WTC11 (cell line): ENCODE results near the gene DHFR2. TPM values are rescaled to one million over a fixed set of nuclear protein-coding genes. Genes with fewer than 3 reads are reported as not detected.

Experiments used
- ATAC-seq: fragments of 200-7000 bp; cut with Tn5 transposase; 2 replicates; pipeline ENCODE4 v1.10.0; 2021; ENCODE audit warnings: mild to moderate bottlenecking, moderate library complexity
- CTCF ChIA-PET: fragments of 300-600 bp; sonication (Branson Sonifier 250); formaldehyde crosslinking; loops from one replicate; lab custom pipeline; 2021; ENCODE audit warnings: antibody characterized with exemption; lab: Charles Lee
- POLR2A ChIA-PET: fragments of 350-600 bp; sonication (Branson Sonifier 250); formaldehyde crosslinking; loops from one replicate; lab custom pipeline; 2021; ENCODE audit warnings: antibody characterized with exemption; lab: Charles Lee
- DNase-seq: peaks from one replicate; pipeline ENCODE4 v3.0.0; 2021; ENCODE audit warnings: low spot score
- H3K27ac Mint-ChIP-seq: 2 replicates; pipeline ENCODE4 v1.8.0; 2021; ENCODE audit warnings: mixed read lengths
- H3K27me3 Mint-ChIP-seq: 2 replicates; pipeline ENCODE4 v1.8.0; 2021; ENCODE audit warnings: low read depth, mild to moderate bottlenecking, moderate library complexity, mixed read lengths
- H3K36me3 Mint-ChIP-seq: 2 replicates; pipeline ENCODE4 v1.8.0; 2021; ENCODE audit warnings: mixed read lengths
- H3K4me1 Mint-ChIP-seq: 2 replicates; pipeline ENCODE4 v1.8.0; 2022; ENCODE audit warnings: mixed read lengths
- H3K4me3 Mint-ChIP-seq: 2 replicates; pipeline ENCODE4 v1.8.0; 2021; ENCODE audit warnings: mild to moderate bottlenecking, moderate library complexity, mixed read lengths
- H3K9me3 Mint-ChIP-seq: 2 replicates; pipeline ENCODE4 v1.8.0; 2021; ENCODE audit warnings: mixed read lengths
- AFF4 ChIP-seq: sonication (generic); formaldehyde crosslinking; IDR thresholded peaks from 2 replicates; pipeline ENCODE4 v1.8.1; 2023; ENCODE audit warnings: mild to moderate bottlenecking, missing genetic modification reagents, borderline replicate concordance
- ATF6 ChIP-seq: sonication (generic); formaldehyde crosslinking; IDR thresholded peaks from 2 replicates; pipeline ENCODE4 v1.8.1; 2023; ENCODE audit warnings: mild to moderate bottlenecking, missing genetic modification reagents
- CDX4 ChIP-seq: fragments of 250-450 bp; sonication (Bioruptor Pico); IDR thresholded peaks from 2 replicates; pipeline ENCODE4 v1.9.0; 2021; ENCODE audit warnings: moderate library complexity, mild to moderate bottlenecking, inconsistent platforms, borderline replicate concordance
- CTCF ChIP-seq: fragments of 200-600 bp; IDR thresholded peaks from 2 replicates; pipeline ENCODE4 v1.8.0; 2022; ENCODE audit warnings: antibody characterized with exemption
- ETV6 ChIP-seq: sonication (generic); formaldehyde crosslinking; IDR thresholded peaks from 2 replicates; pipeline ENCODE4 v1.8.1; 2022; ENCODE audit warnings: mild to moderate bottlenecking, missing genetic modification reagents
- IRF1 ChIP-seq: sonication (generic); formaldehyde crosslinking; IDR thresholded peaks from 2 replicates; pipeline ENCODE4 v1.8.0; 2023; ENCODE audit warnings: missing genetic modification reagents
- JAZF1 ChIP-seq: fragments of 250-450 bp; sonication (Bioruptor Pico); IDR thresholded peaks from 2 replicates; pipeline ENCODE4 v1.9.0; 2021; ENCODE audit warnings: moderate library complexity, mild to moderate bottlenecking, inconsistent platforms
- MAX ChIP-seq: sonication (generic); formaldehyde crosslinking; IDR thresholded peaks from 2 replicates; pipeline ENCODE4 v1.8.0; 2022; ENCODE audit warnings: mild to moderate bottlenecking, missing genetic modification reagents
- NR2C2 ChIP-seq: sonication (generic); formaldehyde crosslinking; IDR thresholded peaks from 2 replicates; pipeline ENCODE4 v1.8.0; 2022; ENCODE audit warnings: mild to moderate bottlenecking, missing genetic modification reagents
- OVOL2 ChIP-seq: fragments of 250-450 bp; sonication (Bioruptor Pico); IDR thresholded peaks from 2 replicates; pipeline ENCODE4 v1.9.0; 2021; ENCODE audit warnings: mild to moderate bottlenecking, borderline replicate concordance
- PRRX2 ChIP-seq: fragments of 250-450 bp; sonication (Bioruptor Pico); IDR thresholded peaks from 2 replicates; pipeline ENCODE4 v1.8.0; 2021; ENCODE audit warnings: mild to moderate bottlenecking
- TCF7 ChIP-seq: sonication (generic); formaldehyde crosslinking; IDR thresholded peaks from 2 replicates; pipeline ENCODE4 v1.8.0; 2022; ENCODE audit warnings: mild to moderate bottlenecking, low read depth, missing genetic modification reagents, moderate library complexity
- ZBTB21 ChIP-seq: sonication (generic); formaldehyde crosslinking; IDR thresholded peaks from 2 replicates; pipeline ENCODE4 v1.8.1; 2023; ENCODE audit warnings: mild to moderate bottlenecking, missing genetic modification reagents, borderline replicate concordance
- ZBTB43 ChIP-seq: sonication (generic); formaldehyde crosslinking; IDR thresholded peaks from 2 replicates; pipeline ENCODE4 v1.8.1; 2023; ENCODE audit warnings: mild to moderate bottlenecking, missing genetic modification reagents
- ZMAT4 ChIP-seq: fragments of 250-450 bp; sonication (Bioruptor Pico); IDR thresholded peaks from 2 replicates; pipeline ENCODE4 v1.9.0; 2021; ENCODE audit warnings: mild to moderate bottlenecking
- ZSCAN18 ChIP-seq: fragments of 250-450 bp; sonication (Bioruptor Pico); IDR thresholded peaks from 2 replicates; pipeline ENCODE4 v2.1.2; 2022; ENCODE audit warnings: mild to moderate bottlenecking, moderate library complexity
- total RNA-seq: library from RNA; stranded (reverse); gene quantifications from 3 replicates; pipeline ENCODE4 v1.2.3, GENCODE V29; 2021

The DHFR2 gene
- total RNA-seq, 1 experiment from 2014 or later = 2.7 TPM

GRCh38 chr3:94036909-94037507 is 25.7 kb downstream of the DHFR2 start:
- H3K36me3 Mint-ChIP-seq = no peaks in the 10 kb centered on the region
- no peak overlapping the region for H3K27ac Mint-ChIP-seq
- no peaks in the 10 kb centered on the region for H3K27me3 Mint-ChIP-seq
- no peaks in the 10 kb centered on the region for H3K4me1 Mint-ChIP-seq
- H3K9me3 Mint-ChIP-seq = no peaks in the 10 kb centered on the region; the same call in 1 of the 2 replicates
- DNase-seq = no peak
- POLR2A ChIA-PET = no interaction called here
- no peak overlapping the region for H3K4me3 Mint-ChIP-seq
- peak; percentile 92 for ATAC-seq
- TF ChIP-seq CTCF (peak; percentile 56), AFF4 (no peak)
- TF ChIP-seq, all 79 proteins: peak for 1
- CTCF ChIA-PET = interaction anchor here (1.0 to 1.5 kb wide), 5 partner anchors 9 to 57 kb away, joined by 3 to 6 read pairs (median 4); partner anchors contain the start of genes ARL13B, DHFR2, NSUN3 and STX19

GRCh38 chr3:94028093-94028837 is 34.5 kb downstream of the DHFR2 start, which contains the start of gene STX19:
Gene STX19, minus strand, starts transcription at chr3:94028597. Its CDS starts 13,328 bp downstream, at chr3:94015269.
- ChIA-PET CTCF (interaction anchor here (1.2 to 1.4 kb wide), 2 partner anchors 9 to 24 kb away, joined by 4 to 6 read pairs; no protein-coding TSS in a partner anchor), POLR2A (no interaction called here)
- peaks cover 7% of the 10 kb centered on the region for H3K4me1 Mint-ChIP-seq
- DNase-seq (no peak), ATAC-seq (no peak; the same call in 1 of the 2 replicates)
- no peaks in the 10 kb centered on the region for H3K27me3 Mint-ChIP-seq
- H3K9me3 Mint-ChIP-seq = no peaks in the 10 kb centered on the region; the same call in 1 of the 2 replicates
- TF ChIP-seq IRF1 (CRISPR knock-in tag) = no peak
- TF ChIP-seq ETV6 = no peak
- TF ChIP-seq TCF7 (CRISPR knock-in tag) = no peak
- no peak for TF ChIP-seq ZSCAN18 (CRISPR knock-in tag)
- TF ChIP-seq ZBTB43 (CRISPR knock-in tag) = no peak
- no peak for TF ChIP-seq MAX (CRISPR knock-in tag)
- TF ChIP-seq JAZF1 = no peak
- TF ChIP-seq CDX4 (CRISPR knock-in tag) = no peak
- TF ChIP-seq OVOL2 (CRISPR knock-in tag) = no peak
- TF ChIP-seq ZMAT4 (CRISPR knock-in tag) = no peak
- TF ChIP-seq PRRX2 = no peak
- TF ChIP-seq NR2C2 = no peak
- TF ChIP-seq ZBTB21 = no peak
- no peak for TF ChIP-seq ATF6
- no peak within 1 kb of the TSS for H3K4me3 Mint-ChIP-seq
- H3K36me3 Mint-ChIP-seq = no peaks in the 10 kb centered on the region
- H3K27ac Mint-ChIP-seq = no peak within 1 kb of the TSS
